OCI-LY7 (cell line): ENCODE measurements around the gene MRFAP1. TPM values are rescaled to one million over a fixed set of nuclear protein-coding genes. Genes with fewer than 3 reads are reported as not detected.

ENCODE experiments used
- BruUV-seq: library from RNA; stranded (reverse); fragments of 400-500 nt; replicated peaks from 2 replicates; lab custom pipeline; 2021; lab: Mats Ljungman, UMichigan
- CTCF ChIA-PET: fragments of 300-600 bp; sonication (Branson Sonifier 250); formaldehyde crosslinking; loops from one replicate; lab custom pipeline; 2022; ENCODE audit warnings: antibody characterized with exemption; ENCODE audit not compliant: unreplicated experiment; lab: Charles Lee
- POLR2A ChIA-PET: fragments of 300-600 bp; sonication (Branson Sonifier 250); formaldehyde crosslinking; loops from one replicate; lab custom pipeline; 2022; ENCODE audit warnings: antibody characterized with exemption; lab: Charles Lee
- DNase-seq: peaks from one replicate; pipeline ENCODE4 v3.0.0-alpha.2; 2015; ENCODE audit warnings: low spot score
- H2AFZ ChIP-seq: fragments of 200-600 bp; sonication (generic), shearing (Covaris generic); 2 replicates; pipeline ENCODE4 v1.6.1; 2014; ENCODE audit warnings: mild to moderate bottlenecking, antibody characterized with exemption, low read length, moderate library complexity
- H3K27ac ChIP-seq: fragments of 200-600 bp; sonication (generic); 2 replicates; pipeline ENCODE4 v1.5.1; 2014; ENCODE audit warnings: mixed run types, low read depth, mild to moderate bottlenecking, moderate library complexity, low read length, inconsistent platforms; ENCODE audit not compliant: poor library complexity, severe bottlenecking
- H3K36me3 ChIP-seq: fragments of 200-600 bp; sonication (generic); 2 replicates; pipeline ENCODE4 v1.6.1; 2014; ENCODE audit warnings: mild to moderate bottlenecking, antibody characterized with exemption, low read length, moderate library complexity, mixed read lengths; ENCODE audit not compliant: insufficient read depth
- H3K4me1 ChIP-seq: fragments of 200-600 bp; sonication (generic); 2 replicates; pipeline ENCODE4 v1.5.1; 2014; ENCODE audit warnings: mild to moderate bottlenecking, low read length; ENCODE audit not compliant: insufficient read depth, poor library complexity, severe bottlenecking
- H3K4me2 ChIP-seq: fragments of 200-600 bp; sonication (generic); 2 replicates; pipeline ENCODE4 v1.6.1; 2014; ENCODE audit warnings: mild to moderate bottlenecking, low read length
- H3K4me3 ChIP-seq: fragments of 200-600 bp; sonication (generic); 2 replicates; pipeline ENCODE4 v1.5.1; 2014; ENCODE audit warnings: mild to moderate bottlenecking, low read depth, low read length; ENCODE audit not compliant: poor library complexity, severe bottlenecking
- H3K79me2 ChIP-seq: fragments of 200-600 bp; sonication (generic); 2 replicates; pipeline ENCODE4 v1.6.1; 2016; ENCODE audit warnings: low read depth, mild to moderate bottlenecking, low read length, moderate library complexity, mixed read lengths; ENCODE audit not compliant: insufficient read depth
- H3K9me2 ChIP-seq: fragments of 200-600 bp; sonication (generic); 2 replicates; pipeline ENCODE4 v1.6.1; 2016; ENCODE audit warnings: mild to moderate bottlenecking, low read length, mixed read lengths; ENCODE audit not compliant: insufficient read depth
- H3K9me3 ChIP-seq: fragments of 200-600 bp; sonication (generic); 2 replicates; pipeline ENCODE4 v1.6.1; 2014; ENCODE audit warnings: mild to moderate bottlenecking, mixed run types, low read length, mixed read lengths
- H4K20me1 ChIP-seq: fragments of 200-600 bp; sonication (generic); 2 replicates; pipeline ENCODE4 v1.6.1; 2014; ENCODE audit warnings: mild to moderate bottlenecking, antibody characterized with exemption, low read length, moderate library complexity, mixed read lengths; ENCODE audit not compliant: insufficient read depth
- CTCF ChIP-seq: fragments of 200-600 bp; sonication (generic); conservative IDR thresholded peaks from 2 replicates; pipeline ENCODE4 v1.5.1; 2014; ENCODE audit warnings: mild to moderate bottlenecking, antibody characterized with exemption, low read length, moderate library complexity, mixed read lengths
- EZH2phosphoT487 ChIP-seq: fragments of 200-600 bp; sonication (generic); IDR thresholded peaks from 2 replicates; pipeline ENCODE4 v1.6.1; 2018; ENCODE audit warnings: low read depth, borderline replicate concordance, mild to moderate bottlenecking, mixed run types, antibody characterized with exemption, low read length, moderate library complexity, mixed read lengths
- intact Hi-C: fragments of 100-400 bp; cut with micrococcal nuclease; formaldehyde crosslinking; loops from one replicate; pipeline ENCODE4 v1.10.0; 2022; ENCODE audit not compliant: unreplicated experiment
- total RNA-seq, 2 experiments: library from RNA; depleted of rRNA in 1 of 2; stranded (reverse); fragments of >200 nt in 1 of 2; shearing (Covaris generic) in 1 of 2; gene quantifications; 2 replicates each; pipeline ENCODE4 v1.2.3, GENCODE V29; 2014 to 2022

Gene MRFAP1
- total RNA-seq, 2 experiments from 2014 or later: 90.8 to 224 TPM

GRCh38 chr4:6662591-6662990 is 22.1 kb downstream of the MRFAP1 start:
- Histone ChIP-seq H3K27ac (no peak overlapping the region), H3K36me3 (no peaks in the 10 kb centered on the region), H4K20me1 (no peaks in the 10 kb centered on the region), H3K9me2 (no peaks in the 10 kb centered on the region), H2AFZ (no peak overlapping the region), H3K4me2 (no peak overlapping the region), H3K79me2 (no peaks in the 10 kb centered on the region), H3K9me3 (no peaks in the 10 kb centered on the region), H3K4me1 (no peaks in the 10 kb centered on the region), H3K4me3 (no peak overlapping the region)
- no peak for DNase-seq
- BruUV-seq: no TSS peak
- ChIA-PET POLR2A (interaction anchor here (0.7 to 1.8 kb wide), 3 partner anchors 10 to 20 kb away, joined by 3 to 7 read pairs (median 5); no protein-coding TSS in a partner anchor), CTCF (interaction anchor here (1.6 kb wide), 1 partner anchor 12 kb away, joined by 3 read pairs; no protein-coding TSS in a partner anchor)
- intact Hi-C loops: no loop called here
- TF ChIP-seq EZH2phosphoT487 (no peak), CTCF (no peak)

GRCh38 chr4:6663596-6664393 is 23.3 kb downstream of the MRFAP1 start:
- H3K79me2 ChIP-seq: no peaks in the 10 kb centered on the region
- H3K9me3 ChIP-seq: no peaks in the 10 kb centered on the region
- H3K4me2 ChIP-seq: no peak overlapping the region
- no peak for DNase-seq
- H3K36me3 ChIP-seq: no peaks in the 10 kb centered on the region
- H4K20me1 ChIP-seq: no peaks in the 10 kb centered on the region
- no peaks in the 10 kb centered on the region for H3K4me1 ChIP-seq
- H2AFZ ChIP-seq: no peak overlapping the region
- POLR2A ChIA-PET: interaction anchor here (0.5 to 1.8 kb wide), 4 partner anchors 9 to 747 kb away, joined by 3 to 7 read pairs (median 4); no protein-coding TSS in a partner anchor
- no peak overlapping the region for H3K4me3 ChIP-seq
- intact Hi-C loops: no loop called here
- CTCF ChIA-PET: interaction anchor here (1.6 kb wide), 1 partner anchor 11 kb away, joined by 3 read pairs; no protein-coding TSS in a partner anchor
- no peaks in the 10 kb centered on the region for H3K9me2 ChIP-seq
- BruUV-seq: no TSS peak
- no peak for TF ChIP-seq CTCF
- TF ChIP-seq EZH2phosphoT487: no peak
- no peak overlapping the region for H3K27ac ChIP-seq

GRCh38 chr4:6665320-6665654 is 24.8 kb downstream of the MRFAP1 start:
- H3K4me2 ChIP-seq: no peak overlapping the region
- no peak overlapping the region for H3K27ac ChIP-seq
- BruUV-seq: no TSS peak
- H3K9me3 ChIP-seq: no peaks in the 10 kb centered on the region
- CTCF ChIA-PET: no interaction called here
- no peak overlapping the region for H3K4me3 ChIP-seq
- no peaks in the 10 kb centered on the region for H3K4me1 ChIP-seq
- H3K36me3 ChIP-seq: no peaks in the 10 kb centered on the region
- no peaks in the 10 kb centered on the region for H4K20me1 ChIP-seq
- intact Hi-C loops: no loop called here
- POLR2A ChIA-PET: interaction anchor here (0.6 kb wide), 1 partner anchor 21 kb away, joined by 3 read pairs; no protein-coding TSS in a partner anchor
- no peaks in the 10 kb centered on the region for H3K79me2 ChIP-seq
- no peaks in the 10 kb centered on the region for H3K9me2 ChIP-seq
- TF ChIP-seq CTCF (no peak), EZH2phosphoT487 (no peak)
- DNase-seq: no peak
- no peak overlapping the region for H2AFZ ChIP-seq
